ENCODE data around the gene DST.

Gene DST

DNA sequence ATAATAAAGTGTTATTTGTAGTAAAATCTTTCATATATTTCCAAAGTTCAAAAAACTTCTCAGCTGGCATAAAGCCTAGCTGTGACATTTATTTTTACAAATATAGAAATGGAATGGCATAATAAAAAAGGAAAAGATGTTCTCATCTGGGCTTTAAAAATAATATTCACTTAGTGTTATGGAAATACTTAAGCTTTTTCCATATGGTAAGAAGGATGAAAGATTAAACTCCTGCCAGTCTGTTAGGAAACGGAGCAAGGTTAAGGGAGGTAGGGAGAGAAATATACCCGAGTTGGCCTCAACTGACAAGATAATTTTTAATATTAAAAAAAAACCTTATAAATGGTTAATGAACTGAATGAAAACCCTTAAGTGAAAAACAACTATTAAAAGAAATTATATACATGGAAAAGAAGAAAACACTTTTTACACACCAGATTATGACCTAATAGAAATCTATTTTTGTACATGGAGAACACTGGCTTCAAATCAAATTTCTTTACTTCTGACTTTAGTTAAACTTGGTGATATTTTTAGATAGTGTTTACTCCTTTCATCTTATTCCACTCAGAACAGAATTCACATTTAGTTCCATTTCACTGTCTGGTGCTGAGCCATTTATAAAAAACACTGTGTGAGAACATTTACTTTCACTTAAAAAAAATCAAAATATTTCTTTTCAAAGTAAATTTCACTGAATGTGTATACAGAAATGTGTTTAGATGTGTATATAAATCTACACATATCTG, 137.0 kb downstream of the DST start:
- Histone ChIP-seq H3K27ac (ENCODE audit: low read depth, low read length) (no peak overlapping the region), H4K12ac (ENCODE audit: low read depth, low read length) (no peak overlapping the region), H4K91ac (ENCODE audit: low read depth, low read length) (no peak overlapping the region), H3K79me1 (ENCODE audit: low read length) (no peaks in the 10 kb centered on the region), H3K27me3 (ENCODE audit: insufficient read depth, low read length) (no peaks in the 10 kb centered on the region), H3K4me2 (ENCODE audit: low read length) (no peak overlapping the region), H3K36me3 (ENCODE audit: control insufficient read depth in 1 of 2, insufficient read depth in 2 of 2, low read length in 2 of 2) (peaks cover 11 to 14% of the 10 kb centered on the region in 2 experiments), H3K18ac (ENCODE audit: low read length) (no peak overlapping the region), H3K14ac (ENCODE audit: low read length) (no peak overlapping the region), H3K79me2 (ENCODE audit: control insufficient read depth, insufficient read depth, low read length, poor library complexity) (no peaks in the 10 kb centered on the region), H3K4ac (ENCODE audit: low read depth, low read length) (no peak overlapping the region), H2BK12ac (ENCODE audit: low read length) (no peak overlapping the region), H2AFZ (ENCODE audit: insufficient read depth, low read length, poor library complexity) (no peak overlapping the region), H2BK5ac (ENCODE audit: low read depth, low read length, poor library complexity) (no peak overlapping the region), H3K9ac (ENCODE audit: low read length) (no peak overlapping the region), H2AK5ac (ENCODE audit: low read length) (no peak overlapping the region), H3K4me3 (ENCODE audit: low read depth, low read length) (no peak overlapping the region), H3K23ac (ENCODE audit: low read length) (no peak overlapping the region), H4K8ac (ENCODE audit: low read depth, low read length) (no peak overlapping the region), H3K9me3 (ENCODE audit: insufficient read depth, low read depth, low read length) (no peaks in the 10 kb centered on the region), H2BK120ac (ENCODE audit: insufficient read depth, low read length, poor library complexity) (no peak overlapping the region), H3K4me1 (ENCODE audit: control insufficient read depth in 1 of 2, insufficient read depth in 2 of 2, low read length in 2 of 2) (no peaks in the 10 kb centered on the region)
- no peak for DNase-seq
- WGBS (ENCODE audit: extremely low coverage, insufficient coverage, insufficient read length) = no CpG with 5 or more reads among the region's 2 CpGs

DNA sequence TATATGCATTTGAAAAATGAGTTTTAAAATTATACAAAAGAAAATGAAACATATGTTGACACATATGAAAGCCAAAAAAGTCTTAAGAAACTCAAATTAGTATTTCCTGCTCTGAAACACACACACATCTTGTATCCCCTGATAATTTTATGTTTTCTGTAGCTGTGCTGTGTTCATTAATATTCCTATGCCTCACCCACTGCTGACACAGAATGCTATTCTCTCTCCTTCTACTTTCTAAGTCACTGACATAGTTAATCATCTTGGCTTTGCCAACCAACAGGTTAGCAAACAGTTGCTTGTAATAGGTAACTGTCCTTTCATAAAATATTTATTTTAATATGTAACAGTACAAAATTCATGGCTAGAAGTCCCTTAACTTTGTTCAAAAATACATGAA, 140.7 kb downstream of the DST start:
- H3K27ac ChIP-seq (ENCODE audit: low read depth, low read length) = no peak overlapping the region
- H3K23ac ChIP-seq (ENCODE audit: low read length) = no peak overlapping the region
- H3K36me3 ChIP-seq (ENCODE audit: control insufficient read depth in 1 of 2, insufficient read depth in 2 of 2, low read length in 2 of 2) = peaks cover 6 to 7% of the 10 kb centered on the region in 2 experiments
- no peak overlapping the region for H3K4ac ChIP-seq (ENCODE audit: low read depth, low read length)
- H3K79me2 ChIP-seq (ENCODE audit: control insufficient read depth, insufficient read depth, low read length, poor library complexity) = no peaks in the 10 kb centered on the region
- no peak overlapping the region for H2BK12ac ChIP-seq (ENCODE audit: low read length)
- H3K9me3 ChIP-seq (ENCODE audit: insufficient read depth, low read depth, low read length) = no peaks in the 10 kb centered on the region
- no peak for DNase-seq
- H3K14ac ChIP-seq (ENCODE audit: low read length) = no peak overlapping the region
- H3K79me1 ChIP-seq (ENCODE audit: low read length) = no peaks in the 10 kb centered on the region
- H2AFZ ChIP-seq (ENCODE audit: insufficient read depth, low read length, poor library complexity) = no peak overlapping the region
- no peak overlapping the region for H3K4me2 ChIP-seq (ENCODE audit: low read length)
- H3K4me1 ChIP-seq (ENCODE audit: control insufficient read depth in 1 of 2, insufficient read depth in 2 of 2, low read length in 2 of 2) = no peaks in the 10 kb centered on the region
- H3K18ac ChIP-seq (ENCODE audit: low read length) = no peak overlapping the region
- H3K27me3 ChIP-seq (ENCODE audit: insufficient read depth, low read length) = no peaks in the 10 kb centered on the region
- no peak overlapping the region for H4K8ac ChIP-seq (ENCODE audit: low read depth, low read length)
- H3K4me3 ChIP-seq (ENCODE audit: low read depth, low read length) = no peak overlapping the region
- no peak overlapping the region for H2AK5ac ChIP-seq (ENCODE audit: low read length)
- H4K91ac ChIP-seq (ENCODE audit: low read depth, low read length) = no peak overlapping the region
- no peak overlapping the region for H4K12ac ChIP-seq (ENCODE audit: low read depth, low read length)
- no peak overlapping the region for H2BK5ac ChIP-seq (ENCODE audit: low read depth, low read length, poor library complexity)
- no peak overlapping the region for H3K9ac ChIP-seq (ENCODE audit: low read length)
- H2BK120ac ChIP-seq (ENCODE audit: insufficient read depth, low read length, poor library complexity) = no peak overlapping the region

DNA sequence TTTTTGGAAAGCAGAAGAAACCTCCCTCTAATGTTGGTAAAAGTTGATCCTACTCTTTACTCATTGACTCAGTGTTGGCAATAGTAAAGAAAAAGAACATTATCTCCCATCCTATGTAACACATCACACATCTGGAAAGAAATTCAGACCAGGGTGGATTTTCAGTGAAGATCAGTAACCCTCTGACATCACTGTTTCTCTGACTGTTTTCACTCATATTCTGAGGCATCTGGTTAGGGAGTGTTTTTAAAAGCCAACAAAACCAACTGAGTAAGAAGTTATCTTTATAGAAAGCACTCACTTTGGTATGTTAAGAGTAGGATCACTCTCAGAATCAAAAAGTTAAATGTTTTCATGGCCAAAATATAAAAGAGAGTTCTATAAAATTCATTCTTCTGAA, 143.6 kb downstream of the DST start:
- no peak overlapping the region for H4K12ac ChIP-seq (ENCODE audit: low read depth, low read length)
- H3K4ac ChIP-seq (ENCODE audit: low read depth, low read length) = no peak overlapping the region
- H2BK12ac ChIP-seq (ENCODE audit: low read length) = no peak overlapping the region
- no peak overlapping the region for H4K8ac ChIP-seq (ENCODE audit: low read depth, low read length)
- no peak overlapping the region for H3K23ac ChIP-seq (ENCODE audit: low read length)
- no peak overlapping the region for H3K4me3 ChIP-seq (ENCODE audit: low read depth, low read length)
- no peaks in the 10 kb centered on the region for H3K79me2 ChIP-seq (ENCODE audit: control insufficient read depth, insufficient read depth, low read length, poor library complexity)
- H3K9me3 ChIP-seq (ENCODE audit: insufficient read depth, low read depth, low read length) = no peaks in the 10 kb centered on the region
- no peak overlapping the region for H3K14ac ChIP-seq (ENCODE audit: low read length)
- no peak for DNase-seq
- no peaks in the 10 kb centered on the region for H3K79me1 ChIP-seq (ENCODE audit: low read length)
- H3K4me2 ChIP-seq (ENCODE audit: low read length) = no peak overlapping the region
- no peak overlapping the region for H3K18ac ChIP-seq (ENCODE audit: low read length)
- peaks cover 5% of the 10 kb centered on the region in 2 experiments for H3K36me3 ChIP-seq (ENCODE audit: control insufficient read depth in 1 of 2, insufficient read depth in 2 of 2, low read length in 2 of 2)
- no peaks in the 10 kb centered on the region for H3K4me1 ChIP-seq (ENCODE audit: control insufficient read depth in 1 of 2, insufficient read depth in 2 of 2, low read length in 2 of 2)
- no peak overlapping the region for H2AK5ac ChIP-seq (ENCODE audit: low read length)
- no peak overlapping the region for H3K9ac ChIP-seq (ENCODE audit: low read length)
- no peak overlapping the region for H2BK120ac ChIP-seq (ENCODE audit: insufficient read depth, low read length, poor library complexity)
- H3K27me3 ChIP-seq (ENCODE audit: insufficient read depth, low read length) = no peaks in the 10 kb centered on the region
- H4K91ac ChIP-seq (ENCODE audit: low read depth, low read length) = no peak overlapping the region
- H2AFZ ChIP-seq (ENCODE audit: insufficient read depth, low read length, poor library complexity) = no peak overlapping the region
- no peak overlapping the region for H2BK5ac ChIP-seq (ENCODE audit: low read depth, low read length, poor library complexity)
- H3K27ac ChIP-seq (ENCODE audit: low read depth, low read length) = no peak overlapping the region

DNA sequence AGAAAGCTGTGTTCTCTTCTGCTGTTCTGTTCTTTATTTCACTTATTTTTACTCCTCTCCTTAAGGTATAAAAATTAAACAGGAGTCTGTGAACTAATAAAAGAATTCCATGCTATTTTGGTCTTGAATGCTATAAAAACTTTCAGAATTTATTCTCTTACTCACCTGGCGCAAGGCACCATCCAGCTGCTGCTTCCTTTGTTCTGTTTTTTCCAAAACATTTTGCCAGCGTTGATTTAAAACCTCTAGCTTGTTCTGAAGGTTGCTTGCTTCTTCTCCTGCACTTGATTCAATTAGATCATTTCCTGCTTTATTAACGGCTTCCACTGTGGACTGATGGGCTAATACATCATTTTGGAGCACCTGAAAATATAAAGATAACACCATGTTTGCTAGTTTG, 145.0 kb downstream of the DST start:
- Histone ChIP-seq H3K14ac (ENCODE audit: low read length) (no peak overlapping the region), H2BK5ac (ENCODE audit: low read depth, low read length, poor library complexity) (no peak overlapping the region), H3K36me3 (ENCODE audit: control insufficient read depth in 1 of 2, insufficient read depth in 2 of 2, low read length in 2 of 2) (peaks cover 3 to 5% of the 10 kb centered on the region in 2 experiments), H3K9ac (ENCODE audit: low read length) (no peak overlapping the region), H4K91ac (ENCODE audit: low read depth, low read length) (no peak overlapping the region), H3K18ac (ENCODE audit: low read length) (no peak overlapping the region), H3K79me2 (ENCODE audit: control insufficient read depth, insufficient read depth, low read length, poor library complexity) (no peaks in the 10 kb centered on the region), H3K4me2 (ENCODE audit: low read length) (no peak overlapping the region), H3K23ac (ENCODE audit: low read length) (no peak overlapping the region), H3K4ac (ENCODE audit: low read depth, low read length) (no peak overlapping the region), H3K79me1 (ENCODE audit: low read length) (no peaks in the 10 kb centered on the region), H3K9me3 (ENCODE audit: insufficient read depth, low read depth, low read length) (no peaks in the 10 kb centered on the region), H2AFZ (ENCODE audit: insufficient read depth, low read length, poor library complexity) (no peak overlapping the region), H2BK120ac (ENCODE audit: insufficient read depth, low read length, poor library complexity) (no peak overlapping the region), H4K12ac (ENCODE audit: low read depth, low read length) (no peak overlapping the region), H3K27me3 (ENCODE audit: insufficient read depth, low read length) (no peaks in the 10 kb centered on the region), H4K8ac (ENCODE audit: low read depth, low read length) (no peak overlapping the region), H3K4me3 (ENCODE audit: low read depth, low read length) (no peak overlapping the region), H3K4me1 (ENCODE audit: control insufficient read depth in 1 of 2, insufficient read depth in 2 of 2, low read length in 2 of 2) (no peaks in the 10 kb centered on the region), H3K27ac (ENCODE audit: low read depth, low read length) (no peak overlapping the region), H2AK5ac (ENCODE audit: low read length) (no peak overlapping the region), H2BK12ac (ENCODE audit: low read length) (no peak overlapping the region)
- no CpG with 5 or more reads among the region's 3 CpGs for WGBS (ENCODE audit: extremely low coverage, insufficient coverage, insufficient read length)
- no peak for DNase-seq
